NOMO-1 treated with DMSO at 0.1 percent for 48 hours (cell line): Measurements from ENCODE around the gene RAD23A.
"Not testable (repeated sequence)": the region's sequence is repeated elsewhere in the genome, so short reads cannot be mapped to it uniquely, and the experiment has no call there.

ENCODE experiments used
- DNase-seq: peaks from one replicate; lab custom pipeline; 2025; ENCODE audit not compliant: unreplicated experiment; lab: John Stamatoyannopoulos, UW

RAD23A gene

GRCh38 chr19:12945479-12946091 lies at the start of gene RAD23A:
RAD23A (plus strand) TSS chr19:12945862; CDS start chr19:12945949, 87 bp downstream.
- peak; percentile 91 for DNase-seq

GRCh38 chr19:12896460-12896859 lies 49.2 kb upstream of the RAD23A start:
- no peak for DNase-seq

GRCh38 chr19:12899891-12900518 lies 45.7 kb upstream of the RAD23A start:
- no peak for DNase-seq

GRCh38 chr19:12907166-12907565 lies 38.5 kb upstream of the RAD23A start:
- no peak for DNase-seq

- DNase-seq: no peak
Observed at GRCh38 chr19:12912571-12912970, 33.1 kb upstream of the RAD23A start.

- no peak for DNase-seq
Observed at GRCh38 chr19:12913011-12913561, 32.6 kb upstream of the RAD23A start.

- peak; percentile 68 for DNase-seq
Observed at GRCh38 chr19:12913851-12914690, 31.6 kb upstream of the RAD23A start.

- DNase-seq: not testable (repeated sequence)
Observed at GRCh38 chr19:12915860-12916259, 29.8 kb upstream of the RAD23A start.

GRCh38 chr19:12918253-12918652 lies 27.4 kb upstream of the RAD23A start:
- no peak for DNase-seq

- DNase-seq: no peak
Observed at GRCh38 chr19:12921047-12921446, 24.6 kb upstream of the RAD23A start.

GRCh38 chr19:12922959-12923358 lies 22.7 kb upstream of the RAD23A start:
- DNase-seq: no peak

GRCh38 chr19:12924621-12925310 lies 20.9 kb upstream of the RAD23A start:
- no peak for DNase-seq

- DNase-seq: no peak
Observed at GRCh38 chr19:12930002-12930645, 15.5 kb upstream of the RAD23A start.

- no peak for DNase-seq
Observed at GRCh38 chr19:12932392-12933286, 13.0 kb upstream of the RAD23A start.

- peak; percentile 89 for DNase-seq
Observed at GRCh38 chr19:12933287-12934072, 12.2 kb upstream of the RAD23A start, which contains the start of gene FARSA. FARSA (minus strand) TSS chr19:12933711; CDS start chr19:12933696, 15 bp downstream.

GRCh38 chr19:12935071-12935470 lies 10.6 kb upstream of the RAD23A start:
- DNase-seq: no peak

- no peak for DNase-seq
Observed at GRCh38 chr19:12936582-12936981, 9.1 kb upstream of the RAD23A start.

GRCh38 chr19:12937093-12937926 lies 8.4 kb upstream of the RAD23A start:
- DNase-seq: peak; percentile 82
